GM20431 (cell line): ENCODE measurements around the gene PPP1R26.
"Not testable (repeated sequence)": the region's sequence is repeated elsewhere in the genome, so short reads cannot be mapped to it uniquely, and the experiment has no call there.

Experiments
- in situ Hi-C: fragments of 300-500 bp; cut with MseI, MboI; formaldehyde crosslinking; loops from one replicate; pipeline ENCODE4 v1.15.0; 2020; ENCODE audit warnings: low sequenced_read_pairs; ENCODE audit not compliant: unreplicated experiment

The PPP1R26 gene

GRCh38 chr9:135479469-135480052, at the start of gene PPP1R26:
PPP1R26 (plus strand) TSS chr9:135479782; CDS start chr9:135484511, 4,729 bp downstream.
- in situ Hi-C loops: no loop called here

- in situ Hi-C loops: no loop called here
Observed at GRCh38 chr9:135437259-135437658, 42.3 kb upstream of the PPP1R26 start.

- in situ Hi-C loops: not testable (repeated sequence)
Observed at GRCh38 chr9:135437696-135438095, 41.9 kb upstream of the PPP1R26 start.

- in situ Hi-C loops: not testable (repeated sequence)
Observed at GRCh38 chr9:135438581-135439232, 40.9 kb upstream of the PPP1R26 start.

- in situ Hi-C loops: not testable (repeated sequence)
Observed at GRCh38 chr9:135439514-135439913, 40.1 kb upstream of the PPP1R26 start.

GRCh38 chr9:135439916-135440315, 39.7 kb upstream of the PPP1R26 start:
- in situ Hi-C loops: no loop called here

- in situ Hi-C loops: no loop called here
Observed at GRCh38 chr9:135440620-135441019, 39.0 kb upstream of the PPP1R26 start.

- in situ Hi-C loops: not testable (repeated sequence)
Observed at GRCh38 chr9:135441105-135442071, 38.2 kb upstream of the PPP1R26 start.

GRCh38 chr9:135442075-135442474, 37.5 kb upstream of the PPP1R26 start:
- in situ Hi-C loops: no loop called here

GRCh38 chr9:135443797-135444425, 35.7 kb upstream of the PPP1R26 start:
- in situ Hi-C loops: no loop called here

- in situ Hi-C loops: no loop called here
Observed at GRCh38 chr9:135447126-135447525, 32.5 kb upstream of the PPP1R26 start.

- in situ Hi-C loops: no loop called here
Observed at GRCh38 chr9:135448663-135449100, 30.9 kb upstream of the PPP1R26 start.

- in situ Hi-C loops: not testable (repeated sequence)
Observed at GRCh38 chr9:135449532-135449931, 30.1 kb upstream of the PPP1R26 start.

- in situ Hi-C loops: no loop called here
Observed at GRCh38 chr9:135450956-135451355, 28.6 kb upstream of the PPP1R26 start.

- in situ Hi-C loops: not testable (repeated sequence)
Observed at GRCh38 chr9:135451909-135452308, 27.7 kb upstream of the PPP1R26 start.

GRCh38 chr9:135454737-135455136, 24.8 kb upstream of the PPP1R26 start:
- in situ Hi-C loops: no loop called here

- in situ Hi-C loops: no loop called here
Observed at GRCh38 chr9:135455401-135456030, 24.1 kb upstream of the PPP1R26 start.

GRCh38 chr9:135456436-135457104, 23.0 kb upstream of the PPP1R26 start:
- in situ Hi-C loops: no loop called here

GRCh38 chr9:135458478-135458877, 21.1 kb upstream of the PPP1R26 start:
- in situ Hi-C loops: not testable (repeated sequence)
